Cerebellar cortex (tissue), 1 donor: Measurements from ENCODE around the gene RPAIN.

ENCODE experiments used
- DNase-seq: peaks from one replicate; pipeline ENCODE4 v3.0.0-alpha.2; 2015; ENCODE audit warnings: low spot score

The RPAIN gene

GRCh38 chr17:5419959-5420653 lies at the start of gene RPAIN:
Gene RPAIN (plus strand): TSS chr17:5420182. CDS start chr17:5420211, 29 bp downstream.
- no peak for DNase-seq

GRCh38 chr17:5370411-5370810 lies 49.6 kb upstream of the RPAIN start:
- peak; percentile 49 for DNase-seq

GRCh38 chr17:5373112-5373511 lies 46.9 kb upstream of the RPAIN start:
- DNase-seq: no peak

- DNase-seq: no peak
Observed at GRCh38 chr17:5378566-5379207, 41.3 kb upstream of the RPAIN start.

- no peak for DNase-seq
Observed at GRCh38 chr17:5379351-5380107, 40.5 kb upstream of the RPAIN start.

GRCh38 chr17:5380491-5381135 lies 39.4 kb upstream of the RPAIN start:
- no peak for DNase-seq

- no peak for DNase-seq
Observed at GRCh38 chr17:5381542-5381941, 38.4 kb upstream of the RPAIN start.

- DNase-seq: no peak
Observed at GRCh38 chr17:5391678-5392077, 28.3 kb upstream of the RPAIN start.

GRCh38 chr17:5396612-5397011 lies 23.4 kb upstream of the RPAIN start:
- no peak for DNase-seq

GRCh38 chr17:5399767-5400166 lies 20.2 kb upstream of the RPAIN start:
- DNase-seq: no peak

GRCh38 chr17:5405400-5405799 lies 14.6 kb upstream of the RPAIN start:
- no peak for DNase-seq

GRCh38 chr17:5408186-5408585 lies 11.8 kb upstream of the RPAIN start:
- DNase-seq: no peak

GRCh38 chr17:5410594-5411272 lies 9.2 kb upstream of the RPAIN start:
- DNase-seq: no peak

GRCh38 chr17:5413682-5414081 lies 6.3 kb upstream of the RPAIN start:
- no peak for DNase-seq

- no peak for DNase-seq
Observed at GRCh38 chr17:5416901-5417300, 3.1 kb upstream of the RPAIN start.

GRCh38 chr17:5418858-5419355 lies 1.1 kb upstream of the RPAIN start:
- DNase-seq: peak; percentile 30

GRCh38 chr17:5419356-5419958 lies 525 bp upstream of the RPAIN start, which contains the start of gene NUP88:
Gene NUP88 (minus strand): TSS chr17:5419662. CDS start chr17:5419650, 12 bp downstream.
- peak; percentile 99 for DNase-seq

- no peak for DNase-seq
Observed at GRCh38 chr17:5422505-5422904, 2.5 kb downstream of the RPAIN start.

- DNase-seq: no peak
Observed at GRCh38 chr17:5424909-5425308, 4.9 kb downstream of the RPAIN start.

GRCh38 chr17:5425826-5426225 lies 5.8 kb downstream of the RPAIN start:
- no peak for DNase-seq

GRCh38 chr17:5429191-5429887 lies 9.4 kb downstream of the RPAIN start:
- no peak for DNase-seq
